ENCODE results near the gene MCFD2.
"Not testable (repeated sequence)": the region's sequence is repeated elsewhere in the genome, so short reads cannot be mapped to it uniquely, and the experiment has no call there.

MCFD2 gene

GRCh38 chr2:46900381-46900780, 15.2 kb downstream of the MCFD2 start:
- no peak for DNase-seq

GRCh38 chr2:46899053-46899452, 16.6 kb downstream of the MCFD2 start:
- DNase-seq, result no peak

GRCh38 chr2:46898024-46898423, 17.6 kb downstream of the MCFD2 start:
- no peak for DNase-seq

GRCh38 chr2:46893269-46893939, 22.2 kb downstream of the MCFD2 start:
- no peak for DNase-seq

- DNase-seq, result no peak
These were observed 23.6 kb downstream of the MCFD2 start for GRCh38 chr2:46891956-46892553.

- DNase-seq, result no peak
These were observed 27.1 kb downstream of the MCFD2 start for GRCh38 chr2:46888421-46888952.

- no peak for DNase-seq
These were observed 28.3 kb downstream of the MCFD2 start for GRCh38 chr2:46887028-46887885.

- no peak for DNase-seq
These were observed 29.2 kb downstream of the MCFD2 start for GRCh38 chr2:46886268-46887027.

GRCh38 chr2:46885376-46885775, 30.2 kb downstream of the MCFD2 start:
- DNase-seq, result no peak

GRCh38 chr2:46879511-46879910, 36.1 kb downstream of the MCFD2 start:
- DNase-seq, result no peak

GRCh38 chr2:46878886-46879285, 36.7 kb downstream of the MCFD2 start:
- no peak for DNase-seq

- no peak for DNase-seq
These were observed 37.2 kb downstream of the MCFD2 start for GRCh38 chr2:46878240-46878877.

- no peak for DNase-seq
These were observed 37.9 kb downstream of the MCFD2 start for GRCh38 chr2:46877619-46878113.

GRCh38 chr2:46876741-46877384, 38.7 kb downstream of the MCFD2 start:
- DNase-seq, result peak in 1 of 2 donors; percentile 7

GRCh38 chr2:46875962-46876689, 39.5 kb downstream of the MCFD2 start:
- DNase-seq, result not testable (repeated sequence)

- no peak for DNase-seq
These were observed 40.2 kb downstream of the MCFD2 start for GRCh38 chr2:46875226-46875899.

GRCh38 chr2:46874236-46874929, 41.2 kb downstream of the MCFD2 start:
- DNase-seq, result no peak

GRCh38 chr2:46873604-46874068, 42.0 kb downstream of the MCFD2 start:
- peak in 1 of 2 donors; percentile 36 for DNase-seq

GRCh38 chr2:46872902-46873603, 42.6 kb downstream of the MCFD2 start:
- no peak for DNase-seq

All from CD4-positive, alpha-beta T cell treated with Interferon alpha-2 for 1 hour (primary cell).